Spleen (tissue), 11 donors: Measurements from ENCODE around the gene ZDHHC11. TPM values are rescaled to one million over a fixed set of nuclear protein-coding genes. Genes with fewer than 3 reads are reported as not detected.
"Not testable (repeated sequence)": the region's sequence is repeated elsewhere in the genome, so short reads cannot be mapped to it uniquely, and the experiment has no call there.

Experiments
- DNase-seq: peaks from one replicate; pipeline ENCODE4 v3.0.0-alpha.2; 2020
- H3K27ac ChIP-seq, 8 donors: fragments of 200-600 bp; sonication (generic) in 7 of 8; 1 replicate in 4 of 8; 2 replicates in 4 of 8; pipeline versions ENCODE4 v1.5.0 to v1.8.0; 2016 to 2021; ENCODE audit warnings: inconsistent platforms in 4 of 8, mild to moderate bottlenecking in 4 of 8, moderate library complexity in 1 of 8
- H3K27me3 ChIP-seq, 7 donors: fragments of 200-600 bp; sonication (generic) in 6 of 7; replicated peaks in 1 of 7; 1 replicate in 4 of 7; 2 replicates in 3 of 7; pipeline versions ENCODE4 v1.5.0 to v1.8.0; 2016 to 2021; ENCODE audit warnings: inconsistent platforms in 3 of 7, mild to moderate bottlenecking in 1 of 7
- H3K36me3 ChIP-seq, 6 donors: fragments of 200-600 bp; sonication (generic) in 5 of 6; 1 replicate in 4 of 6; 2 replicates in 2 of 6; pipeline versions ENCODE4 v1.5.0 to v1.8.0; 2016 to 2021; ENCODE audit warnings: inconsistent platforms in 2 of 6
- H3K4me1 ChIP-seq, 6 donors: fragments of 200-600 bp; sonication (generic) in 5 of 6; 1 replicate in 3 of 6; 2 replicates in 3 of 6; pipeline versions ENCODE4 v1.5.0 to v1.8.0; 2016 to 2021; ENCODE audit warnings: inconsistent platforms in 3 of 6
- H3K4me3 ChIP-seq, 8 donors: fragments of 200-600 bp; sonication (generic) in 7 of 8; 1 replicate in 4 of 8; 2 replicates in 4 of 8; pipeline versions ENCODE4 v1.5.0 to v1.8.0; 2016 to 2021; ENCODE audit warnings: inconsistent platforms in 4 of 8, mild to moderate bottlenecking in 4 of 8, moderate library complexity in 2 of 8
- H3K9me3 ChIP-seq, 8 donors: fragments of 200-600 bp; sonication (generic) in 7 of 8; 1 replicate in 4 of 8; 2 replicates in 4 of 8; pipeline versions ENCODE4 v1.5.0 to v1.8.0; 2016 to 2021; ENCODE audit warnings: inconsistent platforms in 4 of 8
- WGBS, 5 donors: extraction: QIAGEN DNeasy Blood & Tissue Kit in 3 of 5; methylation state at CpG; one replicate each; pipeline versions ENCODE4 v1.1.5 to v1.1.7; 2013 to 2018; 5-methylcytosine and 5-hydroxymethylcytosine counted together
- intact Hi-C: fragments of 100-400 bp; cut with DNase I; formaldehyde crosslinking; loops from one replicate; pipeline ENCODE4 v1.15.0; 2023; ENCODE audit warnings: low total_unique reads
- polyA plus RNA-seq, 3 donors: library from polyadenylated mRNA; stranded (reverse); fragments of 200-250 nt; gene quantifications; one replicate each; pipeline ENCODE4 v1.2.1, GENCODE V29; 2013
- total RNA-seq, 7 donors: library from RNA; depleted of rRNA in 3 of 7; stranded (reverse); fragments of >200 nt in 3 of 7; fragmentation: NEBNext Ultra II Directional in 4 of 7; extraction: Animal tissue kit (Norgen Biotek cat#: 25700) in 4 of 7; gene quantifications; one replicate each; pipeline versions ENCODE4 v1.1.0 to v1.2.1, GENCODE V29; 2016 to 2021
- donor health status: healthy with polysubstance abuse.
- donor health status: DM: no; HTN: no; CAD: no; lungs with moderate emphysema.
- donor health status: DM: no; HTN: no; CAD: no.
- donor health status: Bipolar disorder and iron deficiency.
- donor health status: healthy.
- donor health status: DM: no; HTN: no; CAD: no.
- donor health status: DM: yes; HTN: yes; CAD: no.

Gene ZDHHC11
- total and polyA plus RNA-seq, 10 donors: 1.3 to 75.0 (median 6.4) TPM

DNA sequence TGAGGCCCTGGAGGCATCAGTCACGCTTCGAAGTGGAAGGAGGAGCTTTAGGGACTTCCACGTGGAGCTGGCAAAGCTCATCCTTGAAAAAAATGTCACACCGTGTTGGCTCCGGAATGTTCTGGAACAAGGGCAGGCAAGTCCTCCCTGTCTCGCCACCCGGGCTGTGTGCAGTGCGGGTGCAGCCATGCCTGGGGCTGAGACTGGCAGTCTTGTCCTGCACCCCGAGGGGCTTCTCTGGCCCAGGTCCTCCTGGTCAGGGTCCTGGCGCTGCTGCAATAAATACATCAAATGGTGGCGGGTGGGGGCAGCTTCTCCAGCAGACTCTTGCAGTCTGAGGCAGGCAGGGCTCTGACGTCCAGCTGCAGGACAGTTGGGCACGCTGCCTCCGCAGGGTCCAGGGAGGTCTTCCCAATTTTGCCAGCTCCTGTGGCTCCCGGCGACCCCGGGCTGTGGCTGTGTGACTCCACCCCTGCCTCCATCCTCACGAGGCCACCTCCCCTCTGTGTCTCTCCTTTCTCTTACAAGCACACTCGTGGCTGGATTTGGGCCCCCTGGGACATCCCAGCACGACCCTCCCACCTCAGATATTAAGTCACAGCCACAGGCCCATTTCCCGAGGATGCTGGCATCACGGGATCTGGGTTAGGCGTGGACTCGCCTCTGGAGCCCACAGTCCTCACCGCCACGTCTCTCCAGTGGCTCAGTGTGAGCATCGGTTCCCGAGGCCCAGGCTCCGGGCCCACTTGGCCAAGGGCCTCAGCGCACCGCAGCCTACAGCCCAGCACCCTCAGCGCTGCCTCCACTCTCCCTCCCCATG, 8.2 kb downstream of the ZDHHC11 start:
- H3K9me3 ChIP-seq, H3K4me1 ChIP-seq, intact Hi-C loops, H3K4me3 ChIP-seq, H3K27ac ChIP-seq, H3K36me3 ChIP-seq, H3K27me3 ChIP-seq: not testable (repeated sequence)
- 83 to 90% (median 89%) methylated on average over 22 to 28 of the region's 32 CpGs for WGBS, 5 donors
- peak; percentile 75 for DNase-seq

GRCh38 chr5:841531-842401, 9.0 kb downstream of the ZDHHC11 start:
- H3K27ac ChIP-seq, H3K27me3 ChIP-seq, H3K36me3 ChIP-seq, H3K9me3 ChIP-seq, H3K4me3 ChIP-seq, H3K4me1 ChIP-seq, intact Hi-C loops: not testable (repeated sequence)
- 67 to 78% (median 73%) methylated on average over 10 to 14 of the region's 15 CpGs for WGBS, 5 donors
- peak; percentile 59 for DNase-seq

GRCh38 chr5:840974-841435, 9.8 kb downstream of the ZDHHC11 start:
- H3K27me3 ChIP-seq, H3K27ac ChIP-seq, H3K4me3 ChIP-seq, H3K4me1 ChIP-seq, H3K36me3 ChIP-seq, intact Hi-C loops, H3K9me3 ChIP-seq: not testable (repeated sequence)
- 74 to 82% (median 79%) methylated on average over 8 to 10 of the region's 10 CpGs for WGBS, 5 donors
- DNase-seq: peak; percentile 31

GRCh38 chr5:840118-840973, 10.4 kb downstream of the ZDHHC11 start:
- intact Hi-C loops, H3K4me3 ChIP-seq, H3K4me1 ChIP-seq, H3K27ac ChIP-seq, H3K36me3 ChIP-seq, H3K9me3 ChIP-seq, H3K27me3 ChIP-seq: not testable (repeated sequence)
- peak; percentile 72 for DNase-seq
- 75 to 88% (median 86%) methylated on average over 21 of the region's 21 CpGs for WGBS, 5 donors

DNA sequence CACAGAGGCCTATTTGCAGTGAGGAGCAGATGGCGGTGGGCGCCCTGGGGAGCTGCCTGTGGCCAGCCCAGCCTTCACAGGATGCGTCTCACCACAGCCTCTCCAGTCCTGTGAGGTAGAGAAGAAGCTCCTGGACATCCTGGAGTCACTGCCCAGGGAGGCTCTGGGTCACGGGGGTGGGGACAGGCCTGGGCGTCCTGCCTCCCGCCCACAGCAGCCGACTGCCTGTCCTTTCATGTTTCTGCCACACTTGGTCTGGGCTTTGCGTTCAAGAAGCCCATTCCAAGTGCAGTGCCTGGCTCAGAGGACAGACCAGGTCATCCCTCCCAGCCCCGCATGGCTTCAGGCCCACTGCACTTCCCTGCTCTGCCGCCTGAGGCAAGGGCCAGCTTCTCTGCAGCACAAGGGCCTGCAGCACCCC, 12.3 kb downstream of the ZDHHC11 start:
- intact Hi-C loops, H3K27ac ChIP-seq, H3K4me3 ChIP-seq, H3K4me1 ChIP-seq, H3K36me3 ChIP-seq, H3K9me3 ChIP-seq, H3K27me3 ChIP-seq: not testable (repeated sequence)
- DNase-seq: peak; percentile 68
- WGBS, 5 donors: 83 to 87% (median 87%) methylated on average over 6 to 10 of the region's 10 CpGs

GRCh38 chr5:837621-838121, 13.1 kb downstream of the ZDHHC11 start:
- not testable (repeated sequence) for H3K27ac ChIP-seq
- peak; percentile 69 for DNase-seq
- 92 to 100% (median 96%) methylated on average over 1 to 14 of the region's 14 CpGs for WGBS, 5 donors

GRCh38 chr5:835933-836612, 14.7 kb downstream of the ZDHHC11 start:
- H3K27ac ChIP-seq, intact Hi-C loops, DNase-seq, H3K4me1 ChIP-seq, H3K27me3 ChIP-seq, H3K9me3 ChIP-seq, H3K36me3 ChIP-seq, H3K4me3 ChIP-seq: not testable (repeated sequence)
- 38 to 64% (median 44%) methylated on average over 7 of the region's 7 CpGs for WGBS, 5 donors

More at GRCh38 chr5:837621-838121, 13.1 kb downstream of the ZDHHC11 start:
- H3K4me3 ChIP-seq, H3K9me3 ChIP-seq, H3K4me1 ChIP-seq, H3K27me3 ChIP-seq, intact Hi-C loops, H3K36me3 ChIP-seq: not testable (repeated sequence)

GRCh38 chr5:834013-834412, 16.8 kb downstream of the ZDHHC11 start:
- H3K27ac ChIP-seq, H3K4me1 ChIP-seq, H3K4me3 ChIP-seq, intact Hi-C loops, H3K27me3 ChIP-seq, H3K36me3 ChIP-seq, DNase-seq, H3K9me3 ChIP-seq: not testable (repeated sequence)
- 68 to 79% (median 78%) methylated on average over 2 of the region's 2 CpGs for WGBS, 5 donors

- H3K9me3 ChIP-seq, H3K4me3 ChIP-seq, H3K4me1 ChIP-seq, H3K27me3 ChIP-seq, H3K27ac ChIP-seq, DNase-seq, intact Hi-C loops, H3K36me3 ChIP-seq: not testable (repeated sequence)
- WGBS, 5 donors: 92 to 97% (median 93%) methylated on average over 17 to 19 of the region's 19 CpGs
Observed at GRCh38 chr5:828194-828593, 22.6 kb downstream of the ZDHHC11 start.

DNA sequence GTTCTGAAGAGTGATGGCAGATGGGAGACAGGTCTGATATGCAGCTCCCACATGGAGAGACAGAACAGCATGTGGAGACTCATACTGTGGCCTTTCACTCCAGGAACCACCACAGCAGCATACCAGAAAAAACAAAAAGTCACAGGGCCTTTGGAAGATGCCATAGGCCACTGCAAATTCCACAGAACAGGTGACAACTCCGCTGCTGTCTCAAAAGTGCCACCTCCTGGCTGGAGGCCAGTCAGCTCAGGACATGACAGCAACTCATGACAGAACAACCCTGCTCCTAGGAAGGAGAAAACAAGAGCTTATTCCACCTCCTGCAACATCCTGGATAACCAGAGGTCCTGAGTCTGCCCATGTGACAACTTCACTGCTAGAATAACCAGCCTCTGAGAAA, 25.2 kb downstream of the ZDHHC11 start:
- H3K36me3 ChIP-seq, H3K4me1 ChIP-seq, H3K9me3 ChIP-seq, H3K27ac ChIP-seq, H3K4me3 ChIP-seq, intact Hi-C loops, H3K27me3 ChIP-seq, DNase-seq: not testable (repeated sequence)
- 0 to 71% (median 43%) methylated on average over 1 of the region's 1 CpG for WGBS, 5 donors
